Measurements from ENCODE around the gene CTAGE6. TPM values are rescaled to one million over a fixed set of nuclear protein-coding genes. Genes with fewer than 3 reads are reported as not detected.
"Not testable (repeated sequence)": the region's sequence is repeated elsewhere in the genome, so short reads cannot be mapped to it uniquely, and the experiment has no call there.

CTAGE6 gene, protein sequence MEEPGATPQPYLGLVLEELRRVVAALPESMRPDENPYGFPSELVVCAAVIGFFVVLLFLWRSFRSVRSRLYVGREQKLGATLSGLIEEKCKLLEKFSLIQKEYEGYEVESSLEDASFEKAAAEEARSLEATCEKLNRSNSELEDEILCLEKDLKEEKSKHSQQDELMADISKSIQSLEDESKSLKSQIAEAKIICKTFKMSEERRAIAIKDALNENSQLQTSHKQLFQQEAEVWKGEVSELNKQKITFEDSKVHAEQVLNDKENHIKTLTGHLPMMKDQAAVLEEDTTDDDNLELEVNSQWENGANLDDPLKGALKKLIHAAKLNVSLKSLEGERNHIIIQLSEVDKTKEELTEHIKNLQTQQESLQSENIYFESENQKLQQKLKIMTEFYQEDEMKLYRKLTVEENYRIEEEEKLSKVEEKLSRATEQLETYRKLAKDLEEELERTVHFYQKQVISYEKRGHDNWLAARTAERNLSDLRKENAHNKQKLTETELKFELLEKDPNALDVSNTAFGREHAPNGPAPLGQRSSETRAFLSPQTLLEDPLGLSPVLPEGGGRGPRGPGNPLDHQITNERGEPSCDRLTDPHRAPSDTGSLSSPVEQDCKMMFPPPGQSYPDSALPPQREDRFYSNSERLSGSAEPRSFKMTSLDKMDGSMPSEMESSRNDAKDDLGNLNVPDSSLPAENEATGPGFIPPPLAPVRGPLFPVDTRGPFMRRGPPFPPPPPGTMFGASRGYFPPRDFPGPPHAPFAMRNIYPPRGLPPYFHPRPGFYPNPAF
- 0.89 TPM for polyA plus RNA-seq (2012; ENCODE audit: missing spikeins)

DNA sequence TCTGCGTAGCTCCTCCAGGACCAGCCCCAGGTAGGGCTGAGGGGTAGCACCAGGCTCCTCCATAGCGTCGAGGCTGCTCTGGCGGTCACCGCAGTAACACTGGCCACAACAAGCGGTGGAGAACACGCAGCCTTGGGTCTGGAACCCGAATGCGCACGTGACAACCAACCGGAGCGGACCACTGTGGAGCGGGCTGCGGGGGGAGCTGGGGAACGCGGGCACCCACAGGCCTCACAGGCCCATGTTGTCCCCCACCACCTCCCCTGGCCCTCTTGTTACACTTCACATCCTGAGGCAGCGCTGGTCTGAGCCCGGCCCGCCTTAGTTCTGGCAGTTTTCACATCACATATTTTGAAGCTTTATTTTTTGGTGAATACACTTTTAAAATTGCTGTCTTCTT lies at the start of gene CTAGE6:
Gene CTAGE6 (minus strand): TSS at position 101 of the 400 bp plus-strand sequence. CDS start 38 bp downstream, at position 63.
- not testable (repeated sequence) for FAIRE-seq

DNA sequence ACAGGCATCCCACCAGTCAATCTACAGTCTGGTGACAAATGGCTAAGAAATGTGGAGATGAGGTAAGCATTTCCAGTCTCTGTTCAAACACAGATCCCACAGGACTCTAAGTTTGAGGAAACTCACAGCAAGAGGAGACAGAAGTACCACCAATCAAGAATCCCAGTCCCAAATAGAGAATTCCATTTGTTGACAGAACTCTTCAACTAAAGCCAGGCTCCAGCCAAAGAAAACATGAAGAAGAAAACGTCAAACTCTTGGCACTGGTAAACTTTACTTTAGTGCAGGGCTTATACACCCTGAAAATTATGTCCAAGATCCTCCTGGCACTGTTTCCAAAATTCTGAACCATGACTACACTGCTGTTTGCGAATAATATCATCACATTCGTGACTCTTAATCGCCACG lies 49.2 kb upstream of the CTAGE6 start:
- DNase-seq (ENCODE audit: insufficient read length); FAIRE-seq: not testable (repeated sequence)

More for the DNA sequence above, at the start of gene CTAGE6:
- DNase-seq (ENCODE audit: insufficient read length) = not testable (repeated sequence)

DNA sequence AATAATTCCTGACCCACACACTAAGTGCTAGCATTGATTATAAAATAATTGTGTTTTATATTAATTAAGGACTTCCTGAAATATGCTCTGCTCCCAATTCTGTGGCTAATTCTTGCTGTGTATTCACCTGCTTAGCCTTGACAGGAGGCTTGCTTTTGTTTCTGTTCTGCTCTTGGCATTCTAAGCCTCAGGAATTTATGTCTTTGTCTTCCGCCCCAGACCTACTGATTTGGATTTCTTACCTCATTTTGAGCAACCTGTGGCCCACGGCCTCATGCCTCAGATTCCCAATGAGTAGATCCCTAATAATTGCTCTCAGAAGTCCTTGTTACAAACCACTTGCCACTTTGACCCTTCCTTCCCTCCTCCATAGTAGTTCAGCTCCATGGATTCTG lies 40.4 kb upstream of the CTAGE6 start:
- not testable (repeated sequence) for FAIRE-seq; DNase-seq (ENCODE audit: insufficient read length)

DNA sequence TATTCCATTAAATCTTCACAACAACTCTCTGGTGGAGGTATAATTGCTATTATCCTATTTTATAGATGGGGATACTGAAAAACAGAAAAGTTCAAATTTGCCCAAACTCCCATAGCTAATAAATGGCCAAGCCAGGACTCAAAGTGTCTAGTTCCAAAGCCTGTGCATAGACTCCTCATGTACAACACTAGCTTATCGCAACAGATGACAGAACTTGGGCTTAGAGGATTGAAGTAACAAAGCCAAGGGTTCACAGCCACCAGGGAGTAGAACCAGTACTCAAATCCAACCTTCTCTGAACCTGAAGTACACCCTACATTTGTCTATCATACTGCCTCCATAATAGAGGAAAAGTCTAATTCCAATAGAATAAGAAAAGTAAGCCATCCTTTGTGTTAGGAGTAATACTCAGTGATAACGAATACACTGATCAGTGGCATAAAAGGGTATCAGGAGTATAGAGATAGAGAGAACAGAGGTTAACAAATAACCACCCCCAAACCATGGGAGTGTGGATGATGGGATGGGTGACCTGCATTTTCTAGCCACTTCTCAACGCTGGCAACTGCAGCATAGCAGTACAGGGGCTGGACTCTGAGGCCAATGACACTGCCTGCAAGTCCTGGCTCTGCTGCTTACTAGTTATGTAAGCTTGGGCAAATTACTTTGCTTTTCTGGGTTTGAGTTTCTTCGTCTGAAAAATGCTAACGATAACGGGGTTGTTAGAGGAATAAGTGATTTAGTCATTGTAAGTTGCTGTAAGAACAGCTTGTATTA lies 39.8 kb upstream of the CTAGE6 start:
- FAIRE-seq; DNase-seq (ENCODE audit: insufficient read length): not testable (repeated sequence)

DNA sequence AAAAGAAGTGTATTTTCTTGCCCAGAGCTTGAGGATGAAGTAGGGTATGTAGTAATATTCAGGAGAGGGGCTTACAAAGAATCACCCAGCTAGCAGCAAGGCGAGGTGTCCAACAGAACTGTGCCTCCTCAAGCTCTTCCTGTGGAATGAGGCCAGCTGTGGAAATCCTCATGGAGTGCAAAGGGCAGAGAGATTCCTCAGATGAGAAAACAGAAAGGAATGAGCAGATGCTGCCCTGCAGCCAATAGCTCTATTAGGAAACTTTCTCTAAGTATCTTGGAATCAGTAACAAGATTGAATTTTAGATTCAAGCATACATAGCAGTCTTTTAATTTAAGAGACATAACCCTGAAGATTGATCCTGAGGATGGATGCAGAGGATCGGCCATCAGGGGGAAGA lies 38.2 kb upstream of the CTAGE6 start:
- not testable (repeated sequence) for FAIRE-seq; DNase-seq (ENCODE audit: insufficient read length)

DNA sequence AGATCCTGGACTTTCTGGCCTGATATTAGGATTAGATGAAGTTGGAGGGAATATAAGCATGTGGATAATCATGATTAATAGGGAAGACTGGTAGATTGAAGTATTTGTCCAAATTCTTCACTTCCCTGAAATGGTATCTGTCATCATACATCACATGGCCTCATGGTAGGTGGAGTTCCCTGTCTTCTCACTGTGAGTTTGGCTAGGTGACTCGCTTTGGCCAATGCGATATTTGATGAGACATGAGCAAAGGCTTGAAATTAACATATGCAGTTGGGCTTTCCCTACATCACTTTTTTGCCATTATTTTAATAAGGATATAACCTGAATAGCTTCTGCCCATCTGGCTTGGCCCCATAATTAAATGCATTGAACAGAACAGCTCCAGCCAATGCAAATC lies 35.1 kb upstream of the CTAGE6 start:
- not testable (repeated sequence) for DNase-seq (ENCODE audit: insufficient read length); FAIRE-seq

DNA sequence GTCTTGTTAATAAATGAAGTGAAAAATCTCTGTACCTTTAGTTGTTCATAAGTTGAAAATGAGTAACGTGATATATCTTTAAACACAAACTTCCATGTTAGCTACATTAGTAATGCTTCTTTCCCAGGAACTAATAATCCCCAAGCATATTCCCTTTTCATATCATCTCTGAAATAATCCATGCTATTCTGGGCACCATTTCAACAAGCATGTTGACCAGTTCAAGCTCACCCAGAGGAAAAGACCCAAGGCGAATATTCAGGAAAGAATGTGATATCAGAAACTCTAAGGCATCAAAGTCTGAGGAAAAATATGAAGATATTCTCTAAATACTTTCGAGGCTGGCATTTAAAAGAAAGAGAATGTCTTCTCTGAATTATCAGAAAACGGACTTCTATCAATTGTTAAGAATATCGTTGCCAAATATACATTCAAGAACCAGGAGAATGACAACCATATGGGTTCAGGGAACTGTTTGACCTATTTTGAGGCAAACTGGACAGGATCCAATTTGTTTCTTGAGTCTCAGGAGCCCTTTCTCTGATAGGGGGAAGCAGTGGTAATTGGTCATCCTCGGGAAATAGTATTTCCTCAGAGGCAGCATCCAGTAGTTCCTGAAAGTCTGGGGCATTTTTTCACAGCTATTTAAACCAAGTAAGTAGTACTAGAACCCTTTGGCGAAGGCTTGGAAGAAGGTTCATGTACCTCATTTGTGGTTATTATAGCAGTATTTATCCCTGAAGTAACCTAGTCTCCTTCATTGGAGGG lies 28.1 kb upstream of the CTAGE6 start:
- not testable (repeated sequence) for DNase-seq (ENCODE audit: insufficient read length); FAIRE-seq

DNA sequence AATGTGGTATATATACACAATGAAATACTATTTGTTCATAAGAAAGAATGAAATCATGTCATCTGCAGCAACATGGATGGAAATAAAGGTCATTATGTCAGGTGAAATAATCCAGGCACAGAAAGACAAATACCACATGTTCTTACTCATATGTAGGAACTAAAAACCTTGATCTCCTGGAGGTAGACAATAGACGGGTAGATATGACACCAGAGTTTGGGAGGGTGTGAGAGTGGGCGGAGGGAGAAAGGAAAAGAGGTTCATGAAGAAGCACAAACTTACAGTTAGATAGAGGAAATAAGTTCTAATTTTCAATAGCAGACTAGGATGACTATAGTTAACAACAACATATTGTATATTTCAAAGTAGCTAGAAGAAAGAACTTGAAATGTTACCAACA lies 22.1 kb upstream of the CTAGE6 start:
- not testable (repeated sequence) for DNase-seq (ENCODE audit: insufficient read length); FAIRE-seq

DNA sequence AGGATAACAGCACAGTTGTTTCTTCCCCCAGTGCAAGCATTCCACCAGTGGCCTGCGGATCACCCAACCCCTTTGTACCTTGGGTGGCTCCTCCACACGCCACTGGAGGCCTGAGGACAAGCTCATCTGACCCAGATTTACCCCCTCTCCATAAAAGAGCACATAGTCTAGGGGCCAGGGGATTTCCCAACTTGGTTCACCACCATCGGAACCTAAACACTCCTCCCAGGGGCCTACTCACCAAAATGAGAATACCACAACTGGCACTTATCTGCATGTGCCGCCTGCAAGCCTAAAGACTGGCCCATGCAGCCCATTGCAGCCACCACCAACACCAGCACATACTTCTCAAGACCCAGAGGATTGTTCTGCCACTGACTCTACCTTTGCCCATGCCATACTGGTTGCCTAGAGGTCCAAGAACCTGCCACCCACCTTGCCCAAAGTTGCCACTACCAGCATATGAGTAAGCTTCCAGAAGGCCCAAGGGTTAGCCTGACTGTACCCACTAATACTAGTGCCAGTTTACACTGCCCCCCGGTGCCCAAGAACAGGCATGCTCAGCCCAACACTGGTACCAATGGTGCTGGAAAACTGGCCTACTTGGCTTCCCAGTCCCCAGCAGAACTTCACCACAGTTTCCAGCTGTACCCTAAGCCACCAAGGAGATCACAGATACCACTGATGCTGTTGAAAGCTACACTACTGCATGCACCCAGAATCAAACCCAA lies 15.4 kb upstream of the CTAGE6 start:
- not testable (repeated sequence) for DNase-seq (ENCODE audit: insufficient read length); FAIRE-seq

DNA sequence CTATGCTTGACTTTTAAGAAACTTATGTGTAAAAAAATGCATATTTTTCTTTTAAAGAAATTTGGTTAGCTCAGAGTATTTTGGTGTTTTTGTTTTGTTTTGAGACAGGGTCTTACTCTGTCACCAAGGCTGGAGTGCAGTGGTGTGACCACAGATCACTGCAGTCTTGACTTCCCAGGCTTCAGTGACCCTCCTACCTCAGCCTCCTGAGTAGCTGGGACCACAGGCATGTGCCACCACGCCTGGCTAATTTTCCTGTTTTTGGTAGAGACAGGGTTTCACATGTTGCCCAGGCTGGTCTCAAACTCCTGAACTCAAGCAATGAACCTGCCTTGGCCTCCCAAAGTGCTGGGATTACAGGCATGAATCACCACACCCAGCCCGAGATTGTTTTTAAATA lies 10.0 kb upstream of the CTAGE6 start:
- not testable (repeated sequence) for FAIRE-seq; DNase-seq (ENCODE audit: insufficient read length)

DNA sequence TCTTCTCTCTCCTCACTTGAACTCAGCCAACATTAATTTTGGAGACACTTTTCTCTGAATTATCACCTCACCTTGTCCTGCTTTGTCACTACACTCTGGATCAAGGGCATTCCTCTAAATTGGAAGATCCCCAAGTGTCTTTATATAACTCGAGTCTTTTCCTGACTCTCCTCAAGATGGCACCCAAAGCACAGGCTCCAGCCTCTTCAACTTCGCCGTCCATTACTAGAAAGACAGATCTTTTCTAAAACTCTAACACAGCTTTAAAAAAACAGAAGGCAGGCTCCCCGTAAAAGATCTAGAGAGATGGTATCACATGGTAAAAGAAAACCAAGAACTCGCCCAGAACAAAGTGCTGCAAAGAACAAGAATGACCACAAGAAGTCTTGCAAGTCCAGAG lies 8.2 kb upstream of the CTAGE6 start:
- not testable (repeated sequence) for FAIRE-seq; DNase-seq (ENCODE audit: insufficient read length)

DNA sequence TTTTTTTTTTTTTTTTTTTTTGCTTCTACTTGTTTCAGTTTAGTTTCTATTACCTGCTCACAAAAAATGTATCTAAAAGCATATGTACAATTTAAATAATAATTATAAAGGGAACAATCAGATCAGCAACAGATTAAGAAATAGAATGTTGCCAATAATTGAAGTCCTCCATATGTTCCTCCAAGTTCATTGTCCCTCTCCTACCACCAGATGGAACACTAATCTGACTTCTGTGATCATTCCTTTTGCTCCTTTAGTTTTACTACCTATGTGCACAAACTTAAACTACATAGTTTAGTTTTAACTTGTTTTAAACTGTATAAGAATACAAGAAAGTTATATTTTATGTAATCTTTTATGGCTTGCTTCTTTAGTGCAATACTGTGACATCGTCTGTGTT lies 5.6 kb upstream of the CTAGE6 start:
- not testable (repeated sequence) for DNase-seq (ENCODE audit: insufficient read length); FAIRE-seq

DNA sequence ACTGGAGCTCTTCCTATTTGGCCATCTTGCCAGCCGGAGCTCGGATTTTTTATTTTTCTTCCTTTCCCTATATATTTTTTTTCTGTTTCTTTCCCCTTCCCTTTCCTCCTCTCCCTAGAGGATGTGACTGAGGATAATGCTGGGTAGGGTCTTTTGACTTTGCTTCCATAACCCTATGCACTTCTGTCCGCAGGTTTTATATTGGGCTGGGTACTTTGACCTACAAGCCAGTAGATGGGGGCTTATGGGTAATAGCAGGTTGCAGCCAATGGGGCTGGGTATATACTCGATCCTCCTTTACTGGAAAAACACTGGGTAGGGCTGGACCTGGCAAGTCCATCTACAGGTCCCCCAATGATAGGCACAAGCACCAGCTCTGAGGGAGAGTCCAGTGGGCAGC lies 12.2 kb downstream of the CTAGE6 start:
- FAIRE-seq = not testable (repeated sequence)

DNA sequence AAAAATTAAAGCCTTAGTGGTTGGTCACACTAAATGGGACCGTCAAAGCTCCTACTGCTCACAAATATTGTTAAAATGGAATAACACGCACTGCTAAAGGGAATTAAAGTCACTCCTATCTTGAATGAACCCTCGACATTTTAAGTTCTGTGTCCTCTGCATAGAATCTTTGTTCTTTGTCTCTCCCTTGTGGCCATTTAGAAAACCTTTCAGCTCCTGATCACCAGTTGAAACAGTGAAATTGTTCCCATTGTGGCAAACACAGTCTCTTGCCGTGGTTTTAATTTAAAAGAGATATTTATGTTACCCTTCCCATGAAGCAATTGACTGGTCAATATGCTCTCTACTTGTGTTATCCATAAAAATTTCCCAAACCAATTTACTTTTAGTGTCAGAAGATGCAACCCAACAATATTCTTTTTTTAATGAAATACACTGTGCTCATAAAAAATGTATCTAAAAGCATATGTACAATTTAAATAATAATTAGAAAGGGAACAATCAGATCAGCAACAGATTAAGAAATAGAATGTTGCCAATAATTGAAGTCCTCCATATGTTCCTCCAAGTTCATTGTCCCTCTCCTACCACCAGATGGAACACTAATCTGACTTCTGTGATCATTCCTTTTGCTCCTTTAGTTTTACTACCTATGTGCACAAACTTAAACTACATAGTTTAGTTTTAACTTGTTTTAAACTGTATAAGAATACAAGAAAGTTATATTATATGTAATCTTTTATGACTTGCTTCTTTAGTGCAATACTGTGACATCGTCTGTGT lies 20.3 kb downstream of the CTAGE6 start:
- DNase-seq (ENCODE audit: insufficient read length); FAIRE-seq: not testable (repeated sequence)

More for the DNA sequence above, 12.2 kb downstream of the CTAGE6 start:
- DNase-seq (ENCODE audit: insufficient read length) = not testable (repeated sequence)

Measured in GM12892 (cell line).